Dermis blood vessel endothelial cell (primary cell): ENCODE results near the gene PCDHGA5. TPM values are rescaled to one million over a fixed set of nuclear protein-coding genes. Genes with fewer than 3 reads are reported as not detected.

ENCODE experiments used
- total RNA-seq: library from RNA; depleted of rRNA; stranded (reverse); fragments of >200 nt; gene quantifications from 2 replicates; pipeline ENCODE4 v1.2.3, GENCODE V29; 2014

The PCDHGA5 gene
- total RNA-seq, 1 donor from 2014 or later = 0.85 TPM

Other genes with a start within 250 kb of the PCDHGA5 start
- gene PCDHB4, start 242.3 kb upstream of the PCDHGA5 start, total RNA-seq = 0.17 and 0.19 TPM in 2 replicates
- gene PCDHB5, start 229.0 kb upstream of the PCDHGA5 start, total RNA-seq = 1.2 and 1.7 TPM in 2 replicates
- gene PCDHB6, start 214.1 kb upstream of the PCDHGA5 start, total RNA-seq = 0.05 and 0.17 TPM in 2 replicates
- gene PCDHB7, start 191.5 kb upstream of the PCDHGA5 start, total RNA-seq = 0.68 and 0.74 TPM in 2 replicates
- 0.14 and 0.34 TPM in 2 replicates for gene PCDHB8, start 186.4 kb upstream of the PCDHGA5 start, total RNA-seq
- gene PCDHB16, start 181.8 kb upstream of the PCDHGA5 start, total RNA-seq = 0.17 and 0.23 TPM in 2 replicates
- 0.14 and 0.17 TPM in 2 replicates for gene PCDHB9, start 177.0 kb upstream of the PCDHGA5 start, total RNA-seq
- gene PCDHB10, start 171.8 kb upstream of the PCDHGA5 start, total RNA-seq = 0.51 and 0.70 TPM in 2 replicates
- gene PCDHB11, start 164.5 kb upstream of the PCDHGA5 start, total RNA-seq = 0.17 and 0.19 TPM in 2 replicates
- gene PCDHB12, start 155.4 kb upstream of the PCDHGA5 start, total RNA-seq = 0.47 and 0.68 TPM in 2 replicates
- 1.4 TPM in 2 replicates for gene PCDHB13, start 150.2 kb upstream of the PCDHGA5 start, total RNA-seq
- gene PCDHB14, start 140.8 kb upstream of the PCDHGA5 start, total RNA-seq = 0.98 and 1.0 TPM in 2 replicates
- gene PCDHB15, start 118.8 kb upstream of the PCDHGA5 start, total RNA-seq = 0.65 and 1.0 TPM in 2 replicates
- gene SLC25A2, start 60.1 kb upstream of the PCDHGA5 start, total RNA-seq = 0.09 and 0.34 TPM in 2 replicates
- gene TAF7, start 43.4 kb upstream of the PCDHGA5 start, total RNA-seq = 60.6 and 78.3 TPM in 2 replicates
- 0.33 and 0.34 TPM in 2 replicates for gene PCDHGA1, start 33.6 kb upstream of the PCDHGA5 start, total RNA-seq
- gene PCDHGA2, start 25.4 kb upstream of the PCDHGA5 start, total RNA-seq = 1.4 TPM in 2 replicates
- gene PCDHGA3, start 20.3 kb upstream of the PCDHGA5 start, total RNA-seq = 0.70 and 1.2 TPM in 2 replicates
- gene PCDHGB1, start 14.1 kb upstream of the PCDHGA5 start, total RNA-seq = 1.4 and 1.5 TPM in 2 replicates
- gene PCDHGA4, start 9.1 kb upstream of the PCDHGA5 start, total RNA-seq = 2.2 and 3.4 TPM in 2 replicates
- gene PCDHGB2, start 4.2 kb upstream of the PCDHGA5 start, total RNA-seq = 0.51 and 1.7 TPM in 2 replicates
- 3.6 and 3.7 TPM in 2 replicates for gene PCDHGB3, start 6.1 kb downstream of the PCDHGA5 start, total RNA-seq
- 2.2 TPM in 2 replicates for gene PCDHGA6, start 9.7 kb downstream of the PCDHGA5 start, total RNA-seq
- gene PCDHGA7, start 18.6 kb downstream of the PCDHGA5 start, total RNA-seq = 1.0 and 1.3 TPM in 2 replicates
- gene PCDHGB4, start 23.5 kb downstream of the PCDHGA5 start, total RNA-seq = 11.3 and 14.5 TPM in 2 replicates
- gene PCDHGA8, start 28.5 kb downstream of the PCDHGA5 start, total RNA-seq = 0.74 and 1.4 TPM in 2 replicates
- gene PCDHGB5, start 33.8 kb downstream of the PCDHGA5 start, total RNA-seq = 11.9 and 16.7 TPM in 2 replicates
- 2.9 and 3.6 TPM in 2 replicates for gene PCDHGA9, start 38.6 kb downstream of the PCDHGA5 start, total RNA-seq
- gene PCDHGB6, start 43.9 kb downstream of the PCDHGA5 start, total RNA-seq = 2.9 and 3.7 TPM in 2 replicates
- gene PCDHGA10, start 48.8 kb downstream of the PCDHGA5 start, total RNA-seq = 4.7 and 6.0 TPM in 2 replicates
- gene PCDHGB7, start 53.5 kb downstream of the PCDHGA5 start, total RNA-seq = 10.2 and 11.9 TPM in 2 replicates
- gene PCDHGA11, start 56.9 kb downstream of the PCDHGA5 start, total RNA-seq = 6.8 and 10.6 TPM in 2 replicates
- 4.1 and 4.6 TPM in 2 replicates for gene PCDHGA12, start 66.3 kb downstream of the PCDHGA5 start, total RNA-seq
- gene PCDHGC3, start 111.8 kb downstream of the PCDHGA5 start, total RNA-seq = 19.4 and 25.1 TPM in 2 replicates
- gene PCDHGC4, start 120.9 kb downstream of the PCDHGA5 start, total RNA-seq = 1.2 and 1.5 TPM in 2 replicates
- gene PCDHGC5, start 124.9 kb downstream of the PCDHGA5 start, total RNA-seq = 0.56 and 1.5 TPM in 2 replicates